NCI-H2107 (cell line): ENCODE results near the gene C20orf144.

Experiments used
- DNase-seq: peaks from one replicate; lab custom pipeline; 2025; lab: John Stamatoyannopoulos, UW

Gene C20orf144

DNA sequence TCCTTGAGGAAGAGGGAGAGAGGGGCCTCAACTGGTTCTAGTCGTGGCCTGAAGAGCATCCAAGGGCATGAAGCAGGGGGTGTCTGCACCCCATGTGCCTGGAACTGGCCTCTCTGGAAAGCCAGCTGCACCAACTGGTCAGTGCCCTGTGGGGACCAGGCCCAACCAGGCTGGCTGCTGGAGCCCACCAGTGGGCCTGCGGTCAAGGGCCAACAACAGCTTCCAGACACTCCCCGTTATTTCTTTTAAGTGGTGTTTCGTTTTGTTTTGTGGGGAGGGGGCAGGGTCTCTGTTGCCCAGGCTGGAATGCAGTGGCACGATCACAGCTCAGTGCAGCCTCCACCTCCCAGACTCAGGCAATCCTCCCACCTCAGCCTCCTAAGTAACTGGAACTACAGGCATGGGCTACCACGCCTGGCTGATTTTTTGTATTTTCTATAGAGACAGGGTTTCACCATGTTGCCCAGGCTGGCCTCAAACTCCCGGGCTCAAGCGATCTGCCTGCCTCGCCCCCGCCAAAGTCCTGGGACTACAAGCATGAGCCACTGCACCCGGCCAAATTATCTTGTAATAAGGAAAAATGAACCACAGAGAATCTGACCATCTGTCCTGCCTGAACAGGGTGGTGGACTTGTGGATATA, 11.9 kb upstream of the C20orf144 start:
- DNase-seq: no peak

GRCh38 chr20:33650753-33651561, 11.2 kb upstream of the C20orf144 start:
- no peak for DNase-seq

- no peak for DNase-seq
Measured at GRCh38 chr20:33651562-33652048, 10.5 kb upstream of the C20orf144 start.

GRCh38 chr20:33653218-33653899, 8.8 kb upstream of the C20orf144 start:
- DNase-seq: peak; percentile 43

DNA sequence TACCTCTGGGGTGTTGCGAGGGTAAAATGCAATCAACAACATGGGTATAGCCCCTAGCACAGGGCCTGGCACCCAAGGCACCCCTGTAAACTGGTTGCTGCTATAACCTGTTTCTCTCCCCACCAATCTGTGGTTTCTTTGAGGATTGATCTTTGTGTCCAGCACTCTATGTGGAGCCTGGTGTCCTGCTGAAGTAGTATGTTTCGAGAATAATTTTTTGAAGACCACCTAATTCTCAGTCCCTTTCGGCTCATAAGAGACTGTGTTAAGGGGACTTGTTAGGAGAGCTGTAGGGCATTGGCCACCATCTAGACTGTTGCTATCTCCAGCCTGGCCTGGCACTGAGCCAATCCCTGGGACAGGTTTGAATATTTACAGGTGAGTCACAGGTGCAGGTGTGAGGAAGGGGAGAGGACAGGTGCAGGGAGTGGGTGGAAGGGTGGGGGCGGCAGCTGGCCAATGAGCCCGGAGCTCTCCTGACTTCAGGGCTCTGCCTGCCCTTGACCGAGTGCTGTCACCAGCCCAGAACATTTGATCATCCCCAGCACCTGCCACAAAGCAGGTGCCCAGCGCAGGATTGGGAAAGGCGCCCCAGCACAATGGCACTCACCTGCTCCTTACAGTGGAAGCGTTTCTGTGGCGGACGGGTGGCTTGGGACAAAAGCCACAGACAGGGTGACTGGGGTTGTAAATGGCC, 8.1 kb upstream of the C20orf144 start:
- DNase-seq: peak; percentile 71

GRCh38 chr20:33654680-33655161, 7.4 kb upstream of the C20orf144 start:
- no peak for DNase-seq

- no peak for DNase-seq
Measured at GRCh38 chr20:33655164-33655563, 7.0 kb upstream of the C20orf144 start.

- no peak for DNase-seq
Measured at GRCh38 chr20:33656010-33656782, 5.9 kb upstream of the C20orf144 start.

DNA sequence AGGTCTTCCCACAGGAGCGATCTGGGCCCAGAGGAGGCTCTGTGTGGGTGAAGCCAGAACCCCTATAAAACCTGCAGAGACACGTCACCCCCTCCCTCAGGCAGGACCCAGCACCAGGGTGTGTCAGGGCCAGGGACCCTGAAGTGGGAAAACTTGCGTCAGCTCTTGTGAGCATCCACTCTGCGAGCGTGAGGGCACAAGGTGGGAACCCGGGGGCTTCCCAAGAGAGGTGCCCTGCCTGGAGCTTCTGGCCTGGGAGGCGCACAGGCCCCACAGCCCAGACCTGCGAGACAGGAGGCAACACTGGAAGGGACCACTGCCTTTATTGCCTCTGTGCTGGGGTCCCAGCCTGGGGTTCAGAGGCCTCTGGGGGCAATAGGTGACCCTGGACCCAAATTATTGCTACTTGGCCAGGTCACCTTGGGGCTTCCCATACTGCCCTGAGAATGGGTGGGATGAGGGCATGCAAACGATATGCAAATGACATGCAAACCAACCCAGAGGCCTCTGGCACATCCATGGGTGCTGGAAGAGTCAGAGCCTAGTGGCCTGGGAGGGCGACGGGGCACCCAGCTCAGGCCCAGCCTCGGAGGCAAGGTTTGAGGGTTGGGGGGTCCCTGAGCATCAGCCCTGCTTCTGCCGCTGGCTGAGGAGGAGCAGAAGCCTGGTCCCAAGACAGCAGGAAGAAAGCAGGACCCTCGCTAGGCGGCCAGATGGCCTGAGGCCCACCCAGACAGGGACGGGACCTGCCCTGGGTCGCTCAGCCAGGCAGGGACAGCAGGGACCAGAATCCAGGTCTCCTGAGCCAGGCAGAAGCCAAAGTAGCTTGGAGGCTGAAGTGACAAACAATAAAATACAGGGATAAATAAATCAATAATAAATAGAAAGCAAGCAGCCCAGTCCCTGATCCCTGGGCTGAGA, 5.1 kb upstream of the C20orf144 start:
- no peak for DNase-seq

GRCh38 chr20:33657704-33658095, 4.4 kb upstream of the C20orf144 start:
- DNase-seq: no peak

GRCh38 chr20:33658510-33658909, 3.6 kb upstream of the C20orf144 start:
- DNase-seq: no peak

- DNase-seq: no peak
Measured at GRCh38 chr20:33658929-33659328, 3.2 kb upstream of the C20orf144 start.

DNA sequence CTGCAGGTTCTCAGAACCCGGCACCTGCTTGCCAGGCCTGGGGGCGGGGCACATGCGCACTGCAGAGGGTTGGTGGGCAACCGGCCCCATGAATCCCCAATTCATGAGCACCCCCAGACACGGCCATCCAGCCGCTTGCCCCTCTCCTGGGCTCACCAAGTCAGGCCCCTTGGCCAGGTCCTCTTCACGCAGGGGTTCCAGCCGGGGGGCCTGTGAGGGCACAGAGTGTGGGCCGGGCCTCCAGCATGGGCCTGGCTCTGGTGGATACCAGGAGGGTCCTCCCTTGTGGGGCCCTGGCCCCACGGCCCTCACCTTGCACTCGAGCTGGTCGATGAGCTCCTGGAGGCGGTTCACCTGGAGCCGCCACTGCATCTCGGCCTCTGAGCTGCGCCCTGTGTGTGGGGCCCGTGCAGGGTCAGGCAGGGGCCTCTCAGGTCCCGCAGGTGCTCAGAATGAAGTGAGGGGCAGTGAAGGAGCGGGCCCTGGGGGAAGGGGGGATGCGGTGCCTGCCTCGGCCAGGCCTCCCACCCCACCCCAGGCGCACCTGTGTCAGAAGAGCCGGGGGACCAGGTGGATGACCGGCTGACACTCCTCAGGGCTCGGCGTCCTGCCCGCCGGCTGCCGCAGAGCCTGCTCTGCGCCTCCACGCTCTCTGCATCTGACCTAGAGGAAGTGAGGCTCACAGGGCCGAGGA, 2.6 kb upstream of the C20orf144 start:
- no peak for DNase-seq

DNA sequence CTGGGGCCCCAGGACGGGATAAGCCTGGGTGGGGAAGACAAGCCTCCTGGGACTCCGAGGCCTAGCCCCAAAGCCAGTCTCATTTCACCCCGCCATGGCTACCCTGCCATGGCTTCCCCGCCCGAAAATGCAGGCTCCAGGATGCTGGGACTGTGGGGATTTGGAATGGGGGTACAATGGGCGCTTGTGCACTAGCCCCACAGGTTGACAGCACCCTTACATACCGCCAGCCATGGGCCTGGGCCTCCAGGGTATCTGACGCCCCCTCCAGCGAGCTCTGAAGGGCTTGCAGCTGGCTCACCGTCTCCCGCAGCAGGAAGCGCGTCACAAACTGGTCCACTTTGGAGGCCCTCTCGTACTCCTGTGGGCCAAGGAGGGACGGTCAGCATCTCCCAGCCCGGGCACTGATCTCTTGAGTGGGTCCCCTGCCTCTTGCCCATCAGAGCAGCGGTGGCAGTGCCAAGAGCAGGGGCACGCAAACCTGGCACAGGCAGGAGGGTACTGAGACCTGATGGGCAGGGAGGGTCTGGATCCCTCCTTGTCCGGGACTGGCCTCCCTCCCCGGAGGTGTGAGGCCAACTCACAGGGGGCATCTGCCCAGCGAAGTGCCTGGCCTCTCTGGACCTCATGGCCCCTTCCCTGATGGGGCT, 2.0 kb upstream of the C20orf144 start:
- DNase-seq: no peak

- DNase-seq: no peak
Measured at GRCh38 chr20:33660685-33661058, 1.5 kb upstream of the C20orf144 start.

DNA sequence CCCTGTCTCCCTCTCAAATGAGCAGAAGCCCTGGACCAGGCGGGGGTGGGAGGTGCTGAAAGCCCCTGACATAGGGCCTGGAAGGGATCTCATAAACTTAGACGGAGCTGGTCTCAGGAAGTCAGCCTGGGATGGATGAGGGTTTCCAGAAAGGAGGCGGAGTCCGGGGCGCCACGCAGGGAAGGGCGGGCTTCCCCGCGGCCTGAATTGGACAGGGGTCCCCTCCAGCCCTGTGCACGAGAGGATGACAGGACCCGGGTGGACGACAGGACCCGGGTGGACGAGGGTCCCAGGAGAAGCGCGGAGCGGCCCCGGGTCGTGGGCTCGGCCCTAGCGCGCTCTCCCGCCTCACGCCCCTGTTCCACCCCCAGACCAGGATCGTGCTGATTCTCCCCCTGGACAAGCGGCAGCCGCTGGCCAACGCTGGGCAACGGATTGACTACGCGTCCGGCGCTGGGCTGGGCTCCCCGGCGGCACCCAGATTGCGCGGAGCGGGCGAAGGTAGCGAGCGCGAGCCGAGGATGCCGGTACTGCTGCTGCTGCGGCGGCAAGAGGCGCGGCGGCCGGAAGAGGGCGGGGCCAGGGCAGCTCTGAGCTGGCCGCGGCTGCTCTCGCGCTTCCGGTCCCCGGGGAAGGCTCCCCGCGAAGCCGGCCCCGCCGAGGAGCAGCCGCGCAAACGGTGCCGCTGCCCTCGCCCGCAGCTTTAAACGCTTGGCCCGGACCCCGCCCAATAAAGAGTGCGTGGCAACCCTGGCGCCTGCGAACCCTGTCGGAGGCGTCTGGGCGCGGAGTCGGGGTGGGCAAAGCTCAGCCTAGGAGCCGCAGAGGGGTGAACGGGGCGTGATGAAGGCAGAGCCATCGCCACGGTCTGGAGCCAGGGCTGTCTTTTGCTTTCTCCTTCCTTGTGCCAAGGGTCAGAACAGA, 1.3 kb downstream of the C20orf144 start:
- DNase-seq: peak; percentile 30

- no peak for DNase-seq
Measured at GRCh38 chr20:33664085-33664761, 2.1 kb downstream of the C20orf144 start.
